Measurements from ENCODE around the gene SLC7A6. TPM values are rescaled to one million over a fixed set of nuclear protein-coding genes. Genes with fewer than 3 reads are reported as not detected.

SLC7A6 gene
- total and polyA plus RNA-seq, 2 of the 8 experiments (the other 6 are each of a cell fraction or from before 2014, with no cell fraction given): 28.0 to 37.8 TPM

DNA sequence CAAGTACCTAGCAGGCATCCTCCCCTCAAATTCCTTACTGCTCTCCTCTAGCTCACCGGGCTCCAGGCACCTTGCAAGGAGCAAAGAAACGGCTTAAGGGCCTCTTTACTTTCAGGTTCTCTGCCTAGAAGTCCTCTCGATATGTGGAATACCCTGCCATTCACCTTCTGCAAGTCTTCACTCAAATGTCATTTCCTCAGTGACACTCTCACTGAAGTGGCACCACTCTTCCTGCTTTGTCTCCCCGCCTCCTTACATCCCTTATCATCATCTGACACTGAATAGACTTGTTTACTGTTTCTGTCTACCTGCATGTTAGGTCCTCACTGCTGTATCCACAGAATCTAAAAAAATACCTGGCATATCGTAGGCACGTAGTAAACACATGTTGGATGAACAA, 45.5 kb downstream of the SLC7A6 start (continued):
- TF ChIP-seq, protein P1, sequence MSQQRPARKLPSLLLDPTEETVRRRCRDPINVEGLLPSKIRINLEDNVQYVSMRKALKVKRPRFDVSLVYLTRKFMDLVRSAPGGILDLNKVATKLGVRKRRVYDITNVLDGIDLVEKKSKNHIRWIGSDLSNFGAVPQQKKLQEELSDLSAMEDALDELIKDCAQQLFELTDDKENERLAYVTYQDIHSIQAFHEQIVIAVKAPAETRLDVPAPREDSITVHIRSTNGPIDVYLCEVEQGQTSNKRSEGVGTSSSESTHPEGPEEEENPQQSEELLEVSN (IDR thresholded peaks at IDR 0.05): no peak
